ENCODE results near the gene TMEM132E. TPM values are rescaled to one million over a fixed set of nuclear protein-coding genes. Genes with fewer than 3 reads are reported as not detected.

The TMEM132E gene
- total RNA-seq, 1 donor, result under 0.01 TPM

DNA sequence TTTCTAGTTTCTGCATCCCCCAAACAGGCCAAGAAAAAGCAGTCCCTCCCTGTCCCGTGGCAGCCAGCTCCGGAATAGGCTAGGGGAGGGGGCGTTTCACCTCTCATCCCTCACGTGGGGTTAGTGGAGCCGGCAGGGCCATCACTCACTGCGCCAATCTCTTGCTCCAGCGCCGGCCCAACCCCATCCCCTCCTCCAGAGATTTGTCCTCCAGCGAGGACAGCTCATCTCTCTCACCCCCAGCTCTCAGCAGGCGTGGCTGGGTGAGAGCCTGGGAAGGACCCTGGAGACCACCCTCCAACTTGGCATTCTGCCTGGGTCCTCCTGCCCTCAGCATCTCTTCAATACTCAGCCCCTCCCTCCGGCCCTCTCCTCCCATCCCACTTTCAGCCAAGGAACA is 74.1 kb downstream of the TMEM132E start:
- H3K4me3 ChIP-seq (ENCODE audit: low read depth, low read length), result no peak overlapping the region
- no peak for DNase-seq (ENCODE audit: low read depth)
- TF ChIP-seq, protein P1, sequence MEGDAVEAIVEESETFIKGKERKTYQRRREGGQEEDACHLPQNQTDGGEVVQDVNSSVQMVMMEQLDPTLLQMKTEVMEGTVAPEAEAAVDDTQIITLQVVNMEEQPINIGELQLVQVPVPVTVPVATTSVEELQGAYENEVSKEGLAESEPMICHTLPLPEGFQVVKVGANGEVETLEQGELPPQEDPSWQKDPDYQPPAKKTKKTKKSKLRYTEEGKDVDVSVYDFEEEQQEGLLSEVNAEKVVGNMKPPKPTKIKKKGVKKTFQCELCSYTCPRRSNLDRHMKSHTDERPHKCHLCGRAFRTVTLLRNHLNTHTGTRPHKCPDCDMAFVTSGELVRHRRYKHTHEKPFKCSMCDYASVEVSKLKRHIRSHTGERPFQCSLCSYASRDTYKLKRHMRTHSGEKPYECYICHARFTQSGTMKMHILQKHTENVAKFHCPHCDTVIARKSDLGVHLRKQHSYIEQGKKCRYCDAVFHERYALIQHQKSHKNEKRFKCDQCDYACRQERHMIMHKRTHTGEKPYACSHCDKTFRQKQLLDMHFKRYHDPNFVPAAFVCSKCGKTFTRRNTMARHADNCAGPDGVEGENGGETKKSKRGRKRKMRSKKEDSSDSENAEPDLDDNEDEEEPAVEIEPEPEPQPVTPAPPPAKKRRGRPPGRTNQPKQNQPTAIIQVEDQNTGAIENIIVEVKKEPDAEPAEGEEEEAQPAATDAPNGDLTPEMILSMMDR (IDR thresholded peaks at IDR 0.05; ENCODE audit: insufficient read depth, low read length), result no peak

DNA sequence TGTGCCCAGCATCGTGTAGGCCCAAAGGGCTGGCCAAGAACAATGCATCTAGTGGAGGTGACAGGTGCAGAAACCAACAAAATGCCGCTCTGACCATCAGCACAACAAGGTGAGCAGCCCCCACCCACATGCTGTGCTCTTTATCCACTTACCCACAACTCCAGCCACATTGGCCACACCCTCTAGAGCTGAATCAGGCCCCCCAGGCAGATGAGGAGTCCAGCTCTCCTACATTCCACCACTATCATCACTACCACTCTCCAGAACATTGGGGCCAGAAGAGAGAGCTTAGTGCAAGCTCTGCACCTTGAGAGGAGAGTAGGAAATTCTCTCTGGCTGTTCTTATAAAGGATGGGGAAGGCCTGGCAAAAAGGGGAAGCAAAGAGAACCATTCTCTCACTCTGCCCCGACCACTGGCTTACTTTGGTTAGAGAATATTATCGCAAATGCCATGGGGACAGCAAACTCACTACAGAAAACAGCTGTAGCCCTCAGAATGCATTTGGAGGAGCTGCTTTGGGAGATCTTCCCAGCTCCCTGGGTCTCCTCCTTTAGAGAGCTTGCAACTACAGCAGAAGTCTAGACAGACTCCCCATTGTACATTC is 75.0 kb downstream of the TMEM132E start:
- TF ChIP-seq, protein P1 (IDR thresholded peaks at IDR 0.05; ENCODE audit: insufficient read depth, low read length), result no peak
- DNase-seq (ENCODE audit: low read depth), result no peak

DNA sequence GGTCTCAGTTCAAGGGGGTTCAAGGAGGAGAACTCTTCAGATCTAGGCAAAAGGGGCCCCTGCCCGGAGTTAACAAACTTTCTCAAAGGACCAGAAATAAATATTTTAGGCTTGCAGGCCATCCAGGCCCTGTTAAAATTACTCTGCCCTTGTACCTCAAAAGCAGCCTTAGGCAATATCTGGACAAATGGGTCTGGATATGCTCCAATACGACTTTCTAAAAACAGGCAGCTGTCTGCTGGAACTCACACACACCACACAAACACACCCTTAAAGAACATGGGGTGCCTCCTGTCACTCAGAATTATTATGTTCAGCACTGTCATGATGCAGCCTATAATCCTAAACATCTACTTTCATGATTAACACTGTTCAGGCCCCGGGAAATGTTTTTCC is 75.5 kb downstream of the TMEM132E start:
- no peak overlapping the region for H3K4me3 ChIP-seq (ENCODE audit: low read depth, low read length)
- no peak for DNase-seq (ENCODE audit: low read depth)
- TF ChIP-seq, protein P1 (IDR thresholded peaks at IDR 0.05; ENCODE audit: insufficient read depth, low read length), result no peak

More for the DNA sequence above, 75.0 kb downstream of the TMEM132E start:
- no peak overlapping the region for H3K4me3 ChIP-seq (ENCODE audit: low read depth, low read length)

DNA sequence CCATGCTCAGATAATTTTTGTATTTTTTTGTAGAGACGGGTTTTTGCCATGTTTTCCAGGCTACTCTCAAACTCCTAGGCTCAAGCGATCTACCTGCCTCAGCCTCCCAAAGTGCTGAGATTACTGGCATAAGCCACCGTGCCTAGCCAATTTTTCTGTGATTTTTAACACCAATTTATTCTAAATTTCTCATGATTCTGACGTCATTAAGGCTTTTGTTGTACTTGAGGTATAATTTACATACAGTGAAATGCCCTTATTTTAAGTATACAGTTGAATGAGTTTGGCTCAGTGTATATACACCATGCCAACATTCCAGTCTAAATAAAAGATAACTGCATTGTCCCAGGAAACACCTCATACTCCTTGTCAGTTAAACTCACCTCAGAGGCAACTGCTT is 77.4 kb downstream of the TMEM132E start:
- H3K4me3 ChIP-seq (ENCODE audit: low read depth, low read length), result no peak overlapping the region
- TF ChIP-seq, protein P1 (IDR thresholded peaks at IDR 0.05; ENCODE audit: insufficient read depth, low read length), result no peak

DNA sequence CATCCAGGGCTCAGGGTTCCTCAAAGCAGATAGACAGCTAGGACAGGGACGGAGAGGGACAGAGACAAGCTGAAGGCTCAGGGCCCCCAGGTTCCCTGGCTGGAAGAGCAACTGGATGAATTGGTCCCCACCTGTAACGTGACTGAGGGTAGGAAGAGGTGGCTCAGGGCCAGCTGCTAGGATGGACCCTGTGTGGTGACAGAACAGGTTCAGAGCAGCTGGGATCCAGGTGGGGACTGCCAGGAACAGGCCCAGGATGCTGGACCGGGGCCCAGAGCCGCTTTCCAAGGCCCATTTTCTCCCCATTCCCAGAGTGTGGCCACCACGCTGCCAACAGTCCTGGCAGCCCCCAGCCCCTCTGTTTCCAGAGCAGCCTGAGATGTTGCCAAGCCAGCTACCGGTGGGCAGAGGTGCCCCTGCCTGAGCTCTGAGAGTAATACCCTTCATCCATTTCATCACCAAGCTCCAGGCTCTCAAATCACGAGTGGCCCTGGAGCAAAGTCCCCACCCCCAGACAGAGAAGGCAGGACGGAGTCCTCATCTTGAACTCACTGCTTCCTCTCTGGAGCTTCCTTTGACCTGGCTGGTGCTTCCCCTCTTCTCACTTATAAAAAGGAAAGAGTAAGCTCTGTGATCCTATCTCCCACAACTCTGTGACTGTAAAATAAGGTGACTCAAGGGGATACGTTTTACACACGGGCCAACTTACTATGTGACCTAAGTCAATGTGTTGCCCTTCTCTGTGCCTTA is 79.6 kb downstream of the TMEM132E start:
- no peak overlapping the region for H3K4me3 ChIP-seq (ENCODE audit: low read depth, low read length)

More for the DNA sequence above, 77.4 kb downstream of the TMEM132E start:
- DNase-seq (ENCODE audit: low read depth), result no peak

DNA sequence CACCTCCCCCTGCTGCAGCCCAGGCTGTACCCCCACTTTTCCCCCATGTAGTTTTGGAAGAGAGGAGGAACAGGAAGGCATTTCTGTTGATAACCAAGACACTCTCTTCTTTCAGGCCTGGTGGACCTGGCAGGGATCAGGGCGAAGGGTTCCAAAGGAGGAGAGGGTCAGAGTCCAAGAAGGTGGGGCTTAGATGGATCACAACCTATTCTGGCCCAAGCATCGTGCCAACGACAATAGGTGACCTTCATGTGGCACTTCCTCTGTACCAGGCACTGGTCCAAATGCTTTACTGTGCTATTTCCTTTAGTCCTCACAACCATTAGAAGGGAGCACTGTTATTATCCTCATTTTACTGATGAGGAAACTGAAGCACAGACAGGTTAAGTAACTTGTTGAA is 84.3 kb downstream of the TMEM132E start:
- H3K4me3 ChIP-seq (ENCODE audit: low read depth, low read length), result no peak overlapping the region
- no peak for DNase-seq (ENCODE audit: low read depth)
- TF ChIP-seq, protein P1 (IDR thresholded peaks at IDR 0.05; ENCODE audit: insufficient read depth, low read length), result no peak

More for the DNA sequence above, 79.6 kb downstream of the TMEM132E start:
- DNase-seq (ENCODE audit: low read depth), result no peak
- TF ChIP-seq, protein P1 (IDR thresholded peaks at IDR 0.05; ENCODE audit: insufficient read depth, low read length), result no peak
